ENCODE data around the gene SEPHS2.

GRCh38 chr16:30409125-30410060 lies 36.3 kb downstream of the SEPHS2 start:
- TF ChIP-seq CTCF (IDR thresholded peaks at IDR 0.05) (peak; percentile 92 to 98 (median 96)), POLR2A (IDR thresholded peaks at IDR 0.05) (no peak)

Data from right lobe of liver (tissue), 4 donors.